HUES64 (cell line): Measurements from ENCODE around the gene ARHGAP8.

Experiments
- H3K27ac ChIP-seq: 2 replicates; pipeline ENCODE4 v1.7.0; 2013; ENCODE audit warnings: low read depth, low read length, inconsistent platforms
- H3K27me3 ChIP-seq: 2 replicates; pipeline ENCODE4 v1.6.1; 2013; ENCODE audit warnings: mild to moderate bottlenecking, low read length; ENCODE audit not compliant: insufficient read depth
- H3K36me3 ChIP-seq: 2 replicates; pipeline ENCODE4 v1.6.1; 2013; ENCODE audit warnings: mild to moderate bottlenecking, low read length; ENCODE audit not compliant: insufficient read depth
- H3K4me1 ChIP-seq: 2 replicates; pipeline ENCODE4 v1.6.1; 2013; ENCODE audit warnings: mild to moderate bottlenecking, low read length, moderate library complexity; ENCODE audit not compliant: insufficient read depth
- H3K4me3 ChIP-seq: 2 replicates; pipeline ENCODE4 v1.5.1; 2013; ENCODE audit warnings: mild to moderate bottlenecking, low read length, moderate library complexity
- H3K9ac ChIP-seq: 2 replicates; pipeline ENCODE4 v1.6.1; 2013; ENCODE audit warnings: mild to moderate bottlenecking, low read depth, low read length
- H3K9me3 ChIP-seq: 2 replicates; pipeline ENCODE4 v1.6.1; 2013; ENCODE audit warnings: low read depth, low read length; ENCODE audit not compliant: insufficient read depth
- WGBS: fragments of 150-250, 120-280 bp; methylation state at CpG from one replicate; pipeline ENCODE4 v1.1.7; 2013; ENCODE audit warnings: missing lambda C conversion rate; 5-methylcytosine and 5-hydroxymethylcytosine counted together

Gene ARHGAP8

DNA sequence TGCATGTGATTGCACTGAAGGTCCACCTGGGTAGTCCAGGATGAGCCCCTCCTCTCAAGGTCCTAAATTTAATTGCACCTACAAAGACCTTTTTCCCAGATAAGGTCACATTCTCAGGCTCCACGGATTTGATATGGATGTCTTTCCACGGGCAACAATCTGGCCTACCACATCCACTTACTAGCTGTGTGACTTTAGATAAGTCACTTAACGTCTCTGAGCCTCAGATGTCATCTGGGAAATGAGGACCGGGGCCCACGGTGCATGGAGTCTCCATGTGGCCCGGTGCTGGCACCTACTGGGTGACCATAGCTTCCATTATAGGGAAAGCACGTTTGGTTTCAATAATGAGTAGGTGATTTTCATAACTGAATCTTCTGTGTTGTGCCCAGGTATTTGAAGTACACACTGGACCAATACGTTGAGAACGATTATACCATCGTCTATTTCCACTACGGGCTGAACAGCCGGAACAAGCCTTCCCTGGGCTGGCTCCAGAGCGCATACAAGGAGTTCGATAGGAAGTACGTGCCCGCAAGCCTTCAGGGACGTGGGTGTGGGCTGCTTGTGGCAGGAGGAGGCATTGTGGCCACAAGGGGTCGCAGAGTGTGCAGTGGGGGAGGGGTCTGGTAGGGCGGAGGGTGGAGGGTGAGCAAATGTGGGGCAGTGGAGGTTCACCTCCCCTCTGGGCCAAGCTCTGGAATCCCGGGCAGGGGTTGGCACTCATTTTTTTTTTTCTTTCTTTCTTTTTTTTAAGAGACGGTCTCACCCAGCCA lies 55.7 kb downstream of the ARHGAP8 start:
- Histone ChIP-seq H3K9me3 (no peaks in the 10 kb centered on the region), H3K27me3 (no peaks in the 10 kb centered on the region), H3K4me3 (no peak overlapping the region), H3K36me3 (0 out of 2 replicates have a peak, but pooled peaks cover 7% of the 10 kb centered on the region), H3K27ac (peak overlapping the region; percentile 36; the same call in 1 of the 2 replicates), H3K9ac (no peak overlapping the region), H3K4me1 (no peaks in the 10 kb centered on the region)
- WGBS, result 80% methylated on average over 21 of the region's 21 CpGs

- 0 out of 2 replicates have a peak, but pooled peaks cover 7% of the 10 kb centered on the region for H3K36me3 ChIP-seq
- H3K9me3 ChIP-seq, result no peaks in the 10 kb centered on the region
- no peaks in the 10 kb centered on the region for H3K4me1 ChIP-seq
- H3K4me3 ChIP-seq, result no peak overlapping the region
- no peak overlapping the region for H3K9ac ChIP-seq
- H3K27ac ChIP-seq, result no peak overlapping the region
- H3K27me3 ChIP-seq, result no peaks in the 10 kb centered on the region
- 89% methylated on average over 11 of the region's 11 CpGs for WGBS
Observed at GRCh38 chr22:44809456-44809855, 57.1 kb downstream of the ARHGAP8 start.

- no peak overlapping the region for H3K27ac ChIP-seq
- H3K36me3 ChIP-seq, result 0 out of 2 replicates have a peak, but pooled peaks cover 7% of the 10 kb centered on the region
- H3K9me3 ChIP-seq, result no peaks in the 10 kb centered on the region
- 92% methylated on average over 13 of the region's 13 CpGs for WGBS
- no peak overlapping the region for H3K4me3 ChIP-seq
- H3K4me1 ChIP-seq, result no peaks in the 10 kb centered on the region
- H3K9ac ChIP-seq, result no peak overlapping the region
- no peaks in the 10 kb centered on the region for H3K27me3 ChIP-seq
Observed at GRCh38 chr22:44811141-44811540, 58.8 kb downstream of the ARHGAP8 start.

- WGBS, result 48% methylated on average over 2 of the region's 2 CpGs
- H3K4me1 ChIP-seq, result no peaks in the 10 kb centered on the region
- no peak overlapping the region for H3K4me3 ChIP-seq
Observed at GRCh38 chr22:44813416-44813815, 61.0 kb downstream of the ARHGAP8 start.

GRCh38 chr22:44814266-44815098 lies 62.1 kb downstream of the ARHGAP8 start:
- no peak overlapping the region for H3K27ac ChIP-seq
- no peak overlapping the region for H3K4me3 ChIP-seq
- 0 out of 2 replicates have a peak, but pooled peaks cover 5% of the 10 kb centered on the region for H3K36me3 ChIP-seq
- no peaks in the 10 kb centered on the region for H3K4me1 ChIP-seq
- H3K27me3 ChIP-seq, result no peaks in the 10 kb centered on the region
- no peaks in the 10 kb centered on the region for H3K9me3 ChIP-seq
- 91% methylated on average over 25 of the region's 25 CpGs for WGBS
- no peak overlapping the region for H3K9ac ChIP-seq

More at GRCh38 chr22:44813416-44813815, 61.0 kb downstream of the ARHGAP8 start:
- Histone ChIP-seq H3K9me3 (no peaks in the 10 kb centered on the region), H3K36me3 (0 out of 2 replicates have a peak, but pooled peaks cover 7% of the 10 kb centered on the region), H3K27me3 (no peaks in the 10 kb centered on the region), H3K9ac (no peak overlapping the region), H3K27ac (no peak overlapping the region)

- Histone ChIP-seq H3K4me3 (no peak overlapping the region), H3K9me3 (no peaks in the 10 kb centered on the region), H3K9ac (no peak overlapping the region), H3K36me3 (0 out of 2 replicates have a peak, but pooled peaks cover 5% of the 10 kb centered on the region), H3K4me1 (no peaks in the 10 kb centered on the region), H3K27me3 (no peaks in the 10 kb centered on the region), H3K27ac (no peak overlapping the region)
- WGBS, result 87% methylated on average over 27 of the region's 27 CpGs
Observed at GRCh38 chr22:44815099-44816070, 63.0 kb downstream of the ARHGAP8 start.

- Histone ChIP-seq H3K9ac (no peak overlapping the region), H3K4me1 (no peaks in the 10 kb centered on the region), H3K27me3 (no peaks in the 10 kb centered on the region), H3K36me3 (0 out of 2 replicates have a peak, but pooled peaks cover 4% of the 10 kb centered on the region), H3K9me3 (no peaks in the 10 kb centered on the region), H3K27ac (no peak overlapping the region), H3K4me3 (no peak overlapping the region)
- 88% methylated on average over 11 of the region's 11 CpGs for WGBS
Observed at GRCh38 chr22:44816141-44816540, 63.8 kb downstream of the ARHGAP8 start.

DNA sequence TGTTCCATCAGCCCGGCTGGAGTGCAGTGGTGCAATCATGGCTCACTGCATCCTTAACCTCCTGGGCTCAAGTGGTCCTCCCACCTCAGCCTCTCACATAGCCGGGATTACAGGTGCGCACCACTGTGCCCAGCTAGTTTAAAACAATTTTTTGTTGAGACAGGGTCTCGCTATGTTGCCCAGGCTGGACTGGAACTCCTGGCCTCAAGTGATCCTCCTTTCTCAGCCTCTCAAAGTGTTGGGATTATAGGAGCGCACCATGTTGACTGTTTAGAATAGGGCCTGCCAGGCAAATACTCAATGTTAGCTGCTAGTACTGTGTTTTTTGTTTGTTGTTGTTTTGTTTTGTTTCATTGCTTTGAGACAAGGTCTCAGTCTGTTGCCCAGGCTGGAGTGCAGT lies 66.4 kb downstream of the ARHGAP8 start:
- H3K9ac ChIP-seq, result no peak overlapping the region
- no peak overlapping the region for H3K27ac ChIP-seq
- no peaks in the 10 kb centered on the region for H3K4me1 ChIP-seq
- H3K27me3 ChIP-seq, result no peaks in the 10 kb centered on the region
- H3K9me3 ChIP-seq, result no peaks in the 10 kb centered on the region
- no peak overlapping the region for H3K4me3 ChIP-seq
- H3K36me3 ChIP-seq, result peaks cover 10% of the 10 kb centered on the region; the same call in 1 of the 2 replicates
- 97% methylated on average over 5 of the region's 5 CpGs for WGBS

- H3K9ac ChIP-seq, result no peak overlapping the region
- H3K27me3 ChIP-seq, result no peaks in the 10 kb centered on the region
- WGBS, result 59% methylated on average over 18 of the region's 18 CpGs
- H3K27ac ChIP-seq, result no peak overlapping the region
- peaks cover 11% of the 10 kb centered on the region; the same call in 1 of the 2 replicates for H3K36me3 ChIP-seq
- H3K4me1 ChIP-seq, result no peaks in the 10 kb centered on the region
- H3K4me3 ChIP-seq, result no peak overlapping the region
- H3K9me3 ChIP-seq, result no peaks in the 10 kb centered on the region
Observed at GRCh38 chr22:44819966-44820631, 67.7 kb downstream of the ARHGAP8 start.
